Ishikawa (cell line): ENCODE results near the gene CAMK2D.

ENCODE experiments used
- CEBPB ChIP-seq: IDR thresholded peaks from 2 replicates; pipeline ENCODE4 v1.6.1; 2012
- CREB1 ChIP-seq: IDR thresholded peaks from 2 replicates; pipeline ENCODE4 v1.6.1; 2012; ENCODE audit warnings: low read depth
- EGR1 ChIP-seq: IDR thresholded peaks from 2 replicates; pipeline ENCODE4 v1.6.1; 2012
- EP300 ChIP-seq: IDR thresholded peaks from 2 replicates; pipeline ENCODE4 v1.6.1; 2012; ENCODE audit warnings: borderline replicate concordance
- FOXM1 ChIP-seq: IDR thresholded peaks from 2 replicates; pipeline ENCODE4 v1.6.1; 2012; ENCODE audit warnings: low read depth, borderline replicate concordance
- NFIC ChIP-seq: IDR thresholded peaks from 2 replicates; pipeline ENCODE4 v1.6.1; 2012
- RAD21 ChIP-seq: IDR thresholded peaks from 2 replicates; pipeline ENCODE4 v1.6.1; 2012; ENCODE audit warnings: low read depth
- TAF1 ChIP-seq: IDR thresholded peaks from 2 replicates; pipeline ENCODE4 v1.6.1; 2012; ENCODE audit warnings: low read depth, mild to moderate bottlenecking
- TCF12 ChIP-seq: IDR thresholded peaks from 2 replicates; pipeline ENCODE4 v1.6.1; 2012; ENCODE audit warnings: low read depth
- TEAD4 ChIP-seq: IDR thresholded peaks from 2 replicates; pipeline ENCODE4 v1.6.1; 2012
- YY1 ChIP-seq: IDR thresholded peaks from 2 replicates; pipeline ENCODE4 v1.6.1; 2012; ENCODE audit warnings: low read depth
- ZBTB7A ChIP-seq: IDR thresholded peaks from 2 replicates; pipeline ENCODE4 v1.6.1; 2012; ENCODE audit warnings: low read depth
- TF ChIP-seq, protein P1 (sequence below): IDR thresholded peaks from 2 replicates; pipeline ENCODE4 v1.6.1; 2012; ENCODE audit warnings: low read depth, mild to moderate bottlenecking
- TF ChIP-seq, protein P2 (sequence below): IDR thresholded peaks from 2 replicates; pipeline ENCODE4 v1.6.1; 2012
- TF ChIP-seq, protein P3 (sequence below): IDR thresholded peaks from 2 replicates; pipeline ENCODE4 v1.6.1; 2012

Gene CAMK2D

DNA sequence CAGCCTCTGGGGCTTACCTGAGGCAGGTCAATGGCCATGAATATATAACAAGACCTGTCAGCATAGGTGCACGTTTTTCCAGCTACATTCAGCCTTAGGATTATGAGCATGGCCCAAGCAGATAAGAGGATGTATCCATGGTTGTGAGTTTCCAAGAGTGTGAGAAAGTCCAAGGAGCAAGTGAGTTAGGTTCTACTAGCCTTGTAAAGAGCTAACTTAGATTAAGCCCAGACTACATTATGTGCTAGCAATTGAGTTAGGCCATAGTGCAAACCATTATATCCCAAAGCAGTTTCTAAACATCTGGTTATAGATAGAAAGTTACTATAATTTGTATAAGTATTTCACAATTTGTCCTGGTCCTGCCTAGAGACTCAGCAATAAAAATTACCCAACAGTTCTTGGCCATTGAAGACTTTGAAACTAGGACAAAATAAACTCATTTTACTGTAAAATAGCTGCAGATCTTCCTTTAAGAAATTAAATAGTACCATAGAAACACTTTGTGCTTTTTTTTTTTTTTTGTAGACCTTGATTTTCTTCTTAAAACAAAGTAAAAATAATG lies 312.0 kb downstream of the CAMK2D start:
- TF ChIP-seq NFIC (no peak), TEAD4 (no peak), TAF1 (no peak), TCF12 (no peak), CREB1 (no peak), CEBPB (no peak), RAD21 (no peak)
- TF ChIP-seq, protein P1, sequence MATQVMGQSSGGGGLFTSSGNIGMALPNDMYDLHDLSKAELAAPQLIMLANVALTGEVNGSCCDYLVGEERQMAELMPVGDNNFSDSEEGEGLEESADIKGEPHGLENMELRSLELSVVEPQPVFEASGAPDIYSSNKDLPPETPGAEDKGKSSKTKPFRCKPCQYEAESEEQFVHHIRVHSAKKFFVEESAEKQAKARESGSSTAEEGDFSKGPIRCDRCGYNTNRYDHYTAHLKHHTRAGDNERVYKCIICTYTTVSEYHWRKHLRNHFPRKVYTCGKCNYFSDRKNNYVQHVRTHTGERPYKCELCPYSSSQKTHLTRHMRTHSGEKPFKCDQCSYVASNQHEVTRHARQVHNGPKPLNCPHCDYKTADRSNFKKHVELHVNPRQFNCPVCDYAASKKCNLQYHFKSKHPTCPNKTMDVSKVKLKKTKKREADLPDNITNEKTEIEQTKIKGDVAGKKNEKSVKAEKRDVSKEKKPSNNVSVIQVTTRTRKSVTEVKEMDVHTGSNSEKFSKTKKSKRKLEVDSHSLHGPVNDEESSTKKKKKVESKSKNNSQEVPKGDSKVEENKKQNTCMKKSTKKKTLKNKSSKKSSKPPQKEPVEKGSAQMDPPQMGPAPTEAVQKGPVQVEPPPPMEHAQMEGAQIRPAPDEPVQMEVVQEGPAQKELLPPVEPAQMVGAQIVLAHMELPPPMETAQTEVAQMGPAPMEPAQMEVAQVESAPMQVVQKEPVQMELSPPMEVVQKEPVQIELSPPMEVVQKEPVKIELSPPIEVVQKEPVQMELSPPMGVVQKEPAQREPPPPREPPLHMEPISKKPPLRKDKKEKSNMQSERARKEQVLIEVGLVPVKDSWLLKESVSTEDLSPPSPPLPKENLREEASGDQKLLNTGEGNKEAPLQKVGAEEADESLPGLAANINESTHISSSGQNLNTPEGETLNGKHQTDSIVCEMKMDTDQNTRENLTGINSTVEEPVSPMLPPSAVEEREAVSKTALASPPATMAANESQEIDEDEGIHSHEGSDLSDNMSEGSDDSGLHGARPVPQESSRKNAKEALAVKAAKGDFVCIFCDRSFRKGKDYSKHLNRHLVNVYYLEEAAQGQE = no peak
- TF ChIP-seq, protein P2, sequence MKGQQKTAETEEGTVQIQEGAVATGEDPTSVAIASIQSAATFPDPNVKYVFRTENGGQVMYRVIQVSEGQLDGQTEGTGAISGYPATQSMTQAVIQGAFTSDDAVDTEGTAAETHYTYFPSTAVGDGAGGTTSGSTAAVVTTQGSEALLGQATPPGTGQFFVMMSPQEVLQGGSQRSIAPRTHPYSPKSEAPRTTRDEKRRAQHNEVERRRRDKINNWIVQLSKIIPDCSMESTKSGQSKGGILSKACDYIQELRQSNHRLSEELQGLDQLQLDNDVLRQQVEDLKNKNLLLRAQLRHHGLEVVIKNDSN = no peak

DNA sequence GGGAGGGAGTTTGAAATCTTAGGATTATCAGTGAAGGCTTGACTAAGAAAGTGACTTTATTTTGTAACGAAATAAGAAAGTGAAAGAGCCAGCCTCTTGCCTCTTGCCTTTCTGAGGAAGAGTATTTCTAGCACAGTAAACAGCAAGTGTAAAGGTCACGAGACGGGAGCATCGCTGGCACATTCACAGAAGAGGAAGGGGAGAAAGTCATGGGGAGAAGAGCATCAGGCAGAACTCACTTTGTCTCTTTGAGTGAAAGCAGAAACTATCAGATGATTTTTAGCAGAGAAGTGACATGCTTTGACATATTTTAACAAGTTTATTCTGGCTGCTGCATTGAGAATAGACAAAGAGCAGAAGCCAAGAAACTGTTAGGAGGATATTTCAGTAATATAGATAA lies 313.8 kb downstream of the CAMK2D start:
- TF ChIP-seq NFIC = no peak
- no peak for TF ChIP-seq CEBPB
- no peak for TF ChIP-seq TAF1
- no peak for TF ChIP-seq EP300

DNA sequence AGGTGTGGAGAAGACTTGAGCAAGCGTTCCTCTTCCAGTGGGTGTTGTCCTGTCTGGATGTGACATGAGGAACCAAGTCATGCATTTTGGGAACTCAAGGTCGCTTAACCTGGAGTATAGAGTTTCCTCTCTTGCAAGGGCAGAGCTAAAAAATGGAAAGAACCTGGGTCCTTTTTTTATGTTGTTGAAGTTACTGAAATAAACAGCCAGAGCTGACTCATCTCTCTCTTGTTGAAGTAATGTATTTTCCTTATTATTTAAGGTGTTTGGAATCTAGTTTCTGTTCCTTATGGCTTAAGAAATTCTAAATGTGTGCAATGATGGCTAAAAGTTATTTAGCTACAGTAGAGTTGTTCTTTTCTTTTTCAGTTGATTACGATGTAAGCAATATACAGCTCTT lies 314.5 kb downstream of the CAMK2D start:
- no peak for TF ChIP-seq ZBTB7A
- TF ChIP-seq, protein P2 = no peak
- no peak for TF ChIP-seq CEBPB
- no peak for TF ChIP-seq FOXM1
- TF ChIP-seq, protein P1 = no peak
- no peak for TF ChIP-seq NFIC
- TF ChIP-seq CREB1 = no peak
- TF ChIP-seq EP300 = no peak
- no peak for TF ChIP-seq YY1
- TF ChIP-seq TCF12 = no peak
- TF ChIP-seq RAD21 = no peak
- no peak for TF ChIP-seq TAF1
- no peak for TF ChIP-seq TEAD4
- TF ChIP-seq, protein P3, sequence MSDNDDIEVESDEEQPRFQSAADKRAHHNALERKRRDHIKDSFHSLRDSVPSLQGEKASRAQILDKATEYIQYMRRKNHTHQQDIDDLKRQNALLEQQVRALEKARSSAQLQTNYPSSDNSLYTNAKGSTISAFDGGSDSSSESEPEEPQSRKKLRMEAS = no peak
- TF ChIP-seq EGR1 = no peak

DNA sequence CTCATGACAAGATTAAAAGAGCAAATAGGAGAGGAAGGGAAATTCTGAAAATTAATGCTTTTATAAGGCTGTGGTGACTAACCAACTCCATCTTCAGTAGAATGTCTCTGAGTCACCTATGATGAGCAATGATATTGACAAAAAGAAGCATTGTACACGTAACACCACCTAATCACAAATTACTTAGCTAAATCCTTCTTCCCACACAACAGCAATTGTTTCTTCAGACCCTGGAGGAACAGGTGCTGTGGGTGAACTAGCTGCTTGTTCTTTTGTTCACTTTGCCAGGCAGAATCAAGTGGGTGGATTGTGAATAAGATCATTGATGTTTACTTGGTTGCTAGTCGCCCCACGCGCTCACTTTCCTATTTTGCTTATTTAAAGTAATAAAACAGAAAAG lies 315.5 kb downstream of the CAMK2D start:
- no peak for TF ChIP-seq ZBTB7A
- no peak for TF ChIP-seq TAF1
- TF ChIP-seq, protein P3 = no peak
- no peak for TF ChIP-seq FOXM1
- no peak for TF ChIP-seq NFIC
- no peak for TF ChIP-seq CEBPB
- no peak for TF ChIP-seq CREB1
- TF ChIP-seq RAD21 = no peak
- no peak for TF ChIP-seq TEAD4
- TF ChIP-seq, protein P1 = no peak
- TF ChIP-seq TCF12 = no peak
- TF ChIP-seq, protein P2 = no peak
- TF ChIP-seq EP300 = no peak
- no peak for TF ChIP-seq YY1
- TF ChIP-seq EGR1 = no peak
